GM12892 (cell line): Measurements from ENCODE around the gene GPATCH2.

Experiments used
- POLR2A ChIP-seq: IDR thresholded peaks from 2 replicates; pipeline ENCODE4 v1.6.1; 2011; ENCODE audit warnings: low read depth, low read length, control low read depth
- POLR2AphosphoS5 ChIP-seq: IDR thresholded peaks from 2 replicates; pipeline ENCODE4 v1.6.1; 2011; ENCODE audit warnings: low read depth, low read length, control low read depth
- TAF1 ChIP-seq: IDR thresholded peaks from 2 replicates; pipeline ENCODE4 v1.6.1; 2011; ENCODE audit warnings: low read depth, mild to moderate bottlenecking, control low read depth, low read length, borderline replicate concordance

GRCh38 chr1:217673387-217673786 is 42.5 kb upstream of the GPATCH2 start:
- TF ChIP-seq POLR2A (no peak), POLR2AphosphoS5 (no peak), TAF1 (no peak)
